Lung (tissue), 12 donors: Measurements from ENCODE around the gene MYOM1. TPM values are rescaled to one million over a fixed set of nuclear protein-coding genes. Genes with fewer than 3 reads are reported as not detected.

Experiments
- ATAC-seq: fragments of 200-7000 bp; cut with Tn5 transposase; one replicate; pipeline ENCODE4 v1.9.1; 2020; ENCODE audit warnings: moderate number of reproducible peaks; ENCODE audit not compliant: insufficient read depth, low FRiP score
- DNase-seq, 3 donors: peaks; one replicate each; pipeline ENCODE4 v3.0.0-alpha.2; 2013 to 2017
- H3K27ac ChIP-seq, 2 donors: one replicate each; pipeline ENCODE4 v1.5.1; 2013; ENCODE audit warnings: mild to moderate bottlenecking in 2 of 2, moderate library complexity in 2 of 2, control low read depth in 1 of 2, inconsistent platforms in 1 of 2, low read depth in 1 of 2, low read length in 1 of 2
- H3K27me3 ChIP-seq, 3 donors: one replicate each; pipeline ENCODE4 v1.5.1; 2013; ENCODE audit warnings: low read length in 2 of 3; ENCODE audit not compliant: control insufficient read depth in 3 of 3, insufficient read depth in 3 of 3
- H3K36me3 ChIP-seq, 4 donors: one replicate each; pipeline ENCODE4 v1.5.1; 2013; ENCODE audit warnings: low read length in 4 of 4, mild to moderate bottlenecking in 1 of 4, moderate library complexity in 1 of 4; ENCODE audit not compliant: control insufficient read depth in 4 of 4, insufficient read depth in 4 of 4
- H3K4me1 ChIP-seq, 5 donors: one replicate each; pipeline ENCODE4 v1.5.1; 2013; ENCODE audit warnings: low read length in 5 of 5, mild to moderate bottlenecking in 2 of 5, moderate library complexity in 1 of 5; ENCODE audit not compliant: control insufficient read depth in 5 of 5, insufficient read depth in 5 of 5
- H3K4me3 ChIP-seq: one replicate; pipeline ENCODE4 v1.5.1; 2013; ENCODE audit warnings: mild to moderate bottlenecking, control low read depth, moderate library complexity
- H3K9ac ChIP-seq, 2 donors: one replicate each; pipeline ENCODE4 v1.5.1; 2013; ENCODE audit warnings: low read length in 2 of 2, control low read depth in 1 of 2; ENCODE audit not compliant: insufficient read depth in 1 of 2
- H3K9me3 ChIP-seq, 4 donors: one replicate each; pipeline ENCODE4 v1.5.1; 2013; ENCODE audit warnings: low read length in 3 of 4, mild to moderate bottlenecking in 1 of 4, moderate library complexity in 1 of 4; ENCODE audit not compliant: control insufficient read depth in 4 of 4, insufficient read depth in 3 of 4
- CTCF ChIP-seq: IDR thresholded peaks from 2 replicates; pipeline ENCODE4 v1.5.1; 2012; ENCODE audit warnings: mild to moderate bottlenecking; ENCODE audit errors: control extremely low read depth, extremely low read depth
- WGBS, 2 donors: extraction: QIAGEN DNeasy Blood & Tissue Kit; methylation state at CpG; one replicate each; pipeline ENCODE4 v1.1.7; 2013; 5-methylcytosine and 5-hydroxymethylcytosine counted together
- polyA plus RNA-seq, 2 donors: library from polyadenylated mRNA; stranded (reverse); fragments of 200-250 nt; gene quantifications; one replicate each; pipeline ENCODE4 v1.2.1, GENCODE V29; 2013
- total RNA-seq, 2 donors: library from RNA; depleted of rRNA in 1 of 2; stranded (reverse); fragments of >200 nt in 1 of 2; gene quantifications; one replicate each; pipeline ENCODE4 v1.2.1, GENCODE V29; 2014 to 2021
- donor health status: control.
- donor health status: control.
- donor health status: Bipolar disorder and iron deficiency.
- donor health status: healthy.
- donor health status: DM: yes; HTN: yes; CAD: no.

Gene MYOM1
- total and polyA plus RNA-seq, 4 donors = 0.61 to 4.6 (median 1.3) TPM

GRCh38 chr18:3251249-3251962, 31.6 kb upstream of the MYOM1 start:
- ATAC-seq = no peak
- Histone ChIP-seq H3K36me3 (peaks cover 8 to 31% (median 20%) of the 10 kb centered on the region in 4 donors), H3K27ac (peak overlapping the region in 1 of 2 donors; percentile 49)

GRCh38 chr18:3250237-3251107, 30.7 kb upstream of the MYOM1 start:
- H3K27ac ChIP-seq = peak overlapping the region; percentile 37 to 100
- H3K9ac ChIP-seq = no peak overlapping the region
- H3K4me1 ChIP-seq = peaks cover 0 to 19% (median 3%) of the 10 kb centered on the region in 5 donors
- H3K27me3 ChIP-seq = no peaks in the 10 kb centered on the region
- ATAC-seq (no peak), DNase-seq (no peak)
- no peaks in the 10 kb centered on the region for H3K9me3 ChIP-seq
- TF ChIP-seq CTCF = no peak
- WGBS, 2 donors = 35 to 46% methylated on average over 6 of the region's 6 CpGs
- peaks cover 7 to 23% (median 15%) of the 10 kb centered on the region in 4 donors for H3K36me3 ChIP-seq
- no peak overlapping the region for H3K4me3 ChIP-seq

More at GRCh38 chr18:3251249-3251962, 31.6 kb upstream of the MYOM1 start:
- peaks cover 0 to 12% (median 3%) of the 10 kb centered on the region in 5 donors for H3K4me1 ChIP-seq
- WGBS, 2 donors = 60 to 79% methylated on average over 8 of the region's 8 CpGs
- no peaks in the 10 kb centered on the region for H3K27me3 ChIP-seq
- no peak overlapping the region for H3K4me3 ChIP-seq
- no peak for DNase-seq
- H3K9ac ChIP-seq = no peak overlapping the region
- no peaks in the 10 kb centered on the region for H3K9me3 ChIP-seq
- no peak for TF ChIP-seq CTCF

- peaks cover 1 to 9% (median 5%) of the 10 kb centered on the region in 4 donors for H3K36me3 ChIP-seq
- 5 to 7% methylated on average over 9 of the region's 9 CpGs for WGBS, 2 donors
- ATAC-seq (no peak), DNase-seq (peak; percentile 17 to 77 (median 77))
- no peaks in the 10 kb centered on the region for H3K27me3 ChIP-seq
- peak overlapping the region; percentile 24 for H3K4me3 ChIP-seq
- no peaks in the 10 kb centered on the region for H3K9me3 ChIP-seq
- H3K27ac ChIP-seq = peak overlapping the region; percentile 39 to 100
- peak overlapping the region; percentile 89 to 93 for H3K9ac ChIP-seq
- H3K4me1 ChIP-seq = peaks cover 0 to 20% (median 5%) of the 10 kb centered on the region in 5 donors
- TF ChIP-seq CTCF = no peak
Observed at GRCh38 chr18:3248658-3249359, 29.0 kb upstream of the MYOM1 start.
